B cell (primary cell): ENCODE results near the gene FADS1. TPM values are rescaled to one million over a fixed set of nuclear protein-coding genes. Genes with fewer than 3 reads are reported as not detected.

Experiments
- ATAC-seq: fragments of 200-7000 bp; cut with Tn5 transposase; one replicate; pipeline ENCODE4 v1.10.0; 2021; ENCODE audit warnings: low read depth, mild to moderate bottlenecking, moderate number of reproducible peaks, moderate library complexity
- CTCF ChIA-PET: fragments of 350-600 bp; sonication (Branson Sonifier 250); formaldehyde crosslinking; loops from one replicate; lab custom pipeline; 2021; ENCODE audit warnings: antibody characterized with exemption, inconsistent platforms; lab: Charles Lee
- POLR2A ChIA-PET: fragments of 350-600 bp; sonication (Branson Sonifier 250); formaldehyde crosslinking; loops from one replicate; lab custom pipeline; 2021; ENCODE audit warnings: antibody characterized with exemption; lab: Charles Lee
- DNase-seq: peaks from one replicate; pipeline ENCODE4 v3.0.0; 2013
- H2AFZ ChIP-seq: 2 replicates; pipeline ENCODE4 v1.6.1; 2012; ENCODE audit warnings: mild to moderate bottlenecking, low read depth, low read length; ENCODE audit not compliant: insufficient read depth, poor library complexity, severe bottlenecking
- H3K27ac ChIP-seq, 2 donors: 1 replicate in 1 of 2; 2 replicates in 1 of 2; pipeline ENCODE4 v1.5.1; 2012 to 2013; ENCODE audit warnings: low read length in 2 of 2, mild to moderate bottlenecking in 2 of 2, moderate library complexity in 1 of 2
- H3K27me3 ChIP-seq, 4 experiments: fragments of 200-600 bp in 1 of 4; sonication (generic) in 1 of 4; replicated peaks in 1 of 4; 1 replicate in 2 of 4; 2 replicates in 2 of 4; pipeline versions ENCODE4 v1.6.1 to v1.7.0; 2013 to 2016; ENCODE audit warnings: low read length in 3 of 4, mild to moderate bottlenecking in 2 of 4, mixed read lengths in 1 of 4, moderate library complexity in 1 of 4; ENCODE audit not compliant: insufficient read depth in 4 of 4, control insufficient read depth in 3 of 4; ENCODE audit errors: control extremely low read depth in 1 of 4
- H3K36me3 ChIP-seq, 2 experiments: replicated peaks in 1 of 2; 1 replicate in 1 of 2; 2 replicates in 1 of 2; pipeline versions ENCODE4 v1.6.1 to v1.7.1; 2013; ENCODE audit warnings: low read length in 1 of 2; ENCODE audit not compliant: insufficient read depth in 2 of 2, control insufficient read depth in 1 of 2; ENCODE audit errors: control extremely low read depth in 1 of 2, extremely low read depth in 1 of 2
- H3K4me1 ChIP-seq, 2 donors: fragments of 200-600 bp in 1 of 2; sonication (generic) in 1 of 2; 1 replicate in 1 of 2; 2 replicates in 1 of 2; pipeline versions ENCODE4 v1.5.1 to v1.6.1; 2013 to 2017; ENCODE audit warnings: low read length in 2 of 2; ENCODE audit not compliant: control insufficient read depth in 2 of 2, insufficient read depth in 2 of 2
- H3K4me2 ChIP-seq: replicated peaks from 2 replicates; pipeline ENCODE3; 2012; ENCODE audit warnings: mild to moderate bottlenecking, low read depth, low read length; ENCODE audit not compliant: poor library complexity, severe bottlenecking
- H3K4me3 ChIP-seq, 5 experiments: fragments of 200-600 bp in 1 of 5; sonication (generic) in 1 of 5; 1 replicate in 3 of 5; 2 replicates in 2 of 5; pipeline versions ENCODE4 v1.5.1 to v1.7.0; 2011 to 2016; ENCODE audit warnings: low read length in 4 of 5, mild to moderate bottlenecking in 4 of 5, low read depth in 2 of 5, control low read depth in 1 of 5, moderate library complexity in 1 of 5; ENCODE audit not compliant: insufficient read depth in 1 of 5; ENCODE audit errors: control extremely low read depth in 1 of 5, extremely low read depth in 1 of 5
- H3K79me2 ChIP-seq: fragments of 200-600 bp; sonication (generic); one replicate; pipeline ENCODE4 v1.6.0; 2016; ENCODE audit warnings: low read length; ENCODE audit not compliant: control insufficient read depth, insufficient read depth
- H3K9ac ChIP-seq: fragments of 200-600 bp; sonication (generic); 2 replicates; pipeline ENCODE4 v1.6.1; 2017; ENCODE audit warnings: mild to moderate bottlenecking, low read length, moderate library complexity
- H3K9me3 ChIP-seq, 3 donors: one replicate each; pipeline versions ENCODE4 v1.6.1 to v1.7.1; 2013; ENCODE audit warnings: low read length in 2 of 3; ENCODE audit not compliant: control insufficient read depth in 2 of 3, insufficient read depth in 1 of 3; ENCODE audit errors: control extremely low read depth in 1 of 3
- H4K20me1 ChIP-seq: 2 replicates; pipeline ENCODE4 v1.6.0; 2012; ENCODE audit warnings: mild to moderate bottlenecking, low read length; ENCODE audit not compliant: insufficient read depth, control insufficient read depth, poor library complexity, severe bottlenecking
- H3K27ac Mint-ChIP-seq: one replicate; pipeline ENCODE4 v1.8.0; 2021; ENCODE audit warnings: mixed read lengths
- H3K27me3 Mint-ChIP-seq: one replicate; pipeline ENCODE4 v1.8.0; 2021; ENCODE audit warnings: mixed read lengths
- H3K4me1 Mint-ChIP-seq: one replicate; pipeline ENCODE4 v1.8.0; 2021; ENCODE audit warnings: mixed read lengths
- H3K4me3 Mint-ChIP-seq: one replicate; pipeline ENCODE4 v1.8.0; 2021; ENCODE audit warnings: mixed read lengths
- H3K9me3 Mint-ChIP-seq: one replicate; pipeline ENCODE4 v1.8.0; 2022; ENCODE audit warnings: mixed read lengths; ENCODE audit not compliant: insufficient read depth
- CTCF ChIP-seq: fragments of 200-600 bp; IDR thresholded peaks from one replicate; pipeline ENCODE4 v1.8.0; 2022; ENCODE audit warnings: antibody characterized with exemption, mild to moderate bottlenecking
- EZH2 ChIP-seq: IDR thresholded peaks from 2 replicates; pipeline ENCODE4 v1.6.1; 2012; ENCODE audit warnings: borderline replicate concordance, low read depth, mild to moderate bottlenecking, moderate library complexity, low read length; ENCODE audit not compliant: insufficient read depth, poor library complexity, severe bottlenecking
- WGBS: methylation state at CpG from one replicate; pipeline ENCODE4 v1.1.5; 2013; ENCODE audit warnings: missing lambda C conversion rate; ENCODE audit not compliant: insufficient coverage; 5-methylcytosine and 5-hydroxymethylcytosine counted together
- intact Hi-C: fragments of 100-400 bp; cut with micrococcal nuclease; formaldehyde crosslinking; loops from one replicate; pipeline ENCODE4 v1.10.0; 2022
- polyA plus RNA-seq: library from polyadenylated mRNA; depleted of rRNA; stranded (reverse); fragments of >200 nt; gene quantifications from 2 replicates; pipeline ENCODE4 v1.2.3, GENCODE V29; 2012
- total RNA-seq, 2 donors: library from RNA; stranded (reverse); fragments of 120-200 nt in 1 of 2; gene quantifications; 1 replicate in 1 of 2; 2 replicates in 1 of 2; pipeline versions ENCODE4 v1.2.3 to v1.2.4, GENCODE V29; 2013 to 2022

The FADS1 gene
- total and polyA plus RNA-seq, 2 donors (not counting 1 experiment from before 2014, with no cell fraction given) = 0.39 to 15.6 TPM

GRCh38 chr11:61793083-61793828 lies 23.5 kb downstream of the FADS1 start:
- H3K27ac Mint-ChIP-seq = peak overlapping the region; percentile 97
- DNase-seq = no peak
- H3K79me2 ChIP-seq = peaks cover 83% of the 10 kb centered on the region
- no peak for TF ChIP-seq EZH2
- no peak for TF ChIP-seq CTCF
- CTCF ChIA-PET = interaction anchor here (0.8 to 3.8 kb wide), 8 partner anchors 21 to 315 kb away, joined by 3 to 32 read pairs (median 9); no protein-coding TSS in a partner anchor
- H3K27ac ChIP-seq = peak overlapping the region; percentile 92 to 96
- peak overlapping the region; percentile 80 for H3K4me2 ChIP-seq
- H3K9me3 ChIP-seq = no peaks in the 10 kb centered on the region
- peaks cover 32% of the 10 kb centered on the region for H3K4me1 Mint-ChIP-seq
- peak overlapping the region; percentile 93 for H3K4me3 Mint-ChIP-seq
- no peaks in the 10 kb centered on the region for H3K27me3 ChIP-seq
- peaks cover 11 to 23% of the 10 kb centered on the region in 2 donors for H3K4me1 ChIP-seq
- H3K9me3 Mint-ChIP-seq = no peaks in the 10 kb centered on the region
- peak overlapping the region; percentile 99 for H2AFZ ChIP-seq
- no peaks in the 10 kb centered on the region for H3K27me3 Mint-ChIP-seq
- POLR2A ChIA-PET = interaction anchor here (0.7 to 1.9 kb wide), 3 partner anchors 88 to 331 kb away, joined by 3 to 6 read pairs (median 3); partner anchors contain the start of gene INCENP
- H3K9ac ChIP-seq = peak overlapping the region; percentile 87
- peaks cover 0 to 28% of the 10 kb centered on the region in 2 experiments for H3K36me3 ChIP-seq
- no peaks in the 10 kb centered on the region for H4K20me1 ChIP-seq
- H3K4me3 ChIP-seq = peak overlapping the region; percentile 80 to 94 (median 88)
- no peak for ATAC-seq
- 3% methylated on average over 23 of the region's 29 CpGs for WGBS
- intact Hi-C loops = loop anchor here (5.0 kb wide), 1 partner anchor 881 kb away; the partner anchor contains the start of gene TMEM109
